Small intestine (tissue), 7 donors: ENCODE data around the gene SPTSSA. TPM values are rescaled to one million over a fixed set of nuclear protein-coding genes. Genes with fewer than 3 reads are reported as not detected.
A peak's percentile ranks its signal among the peaks of the same experiment; 100 is the strongest.

Experiments
- DNase-seq, 2 donors: peaks; one replicate each; pipeline versions ENCODE4 v3.0.0 to v3.0.0-alpha.2; 2013
- FAIRE-seq: peaks from 2 replicates; lab custom pipeline; 2012; peaks lifted over from hg19 to GRCh38; lab: Jason Lieb, UNC
- H3K27ac ChIP-seq, 3 donors: one replicate each; pipeline ENCODE4 v1.5.1; 2013; ENCODE audit warnings: low read length in 2 of 3, mild to moderate bottlenecking in 2 of 3, control low read depth in 1 of 3, inconsistent platforms in 1 of 3, low read depth in 1 of 3, moderate library complexity in 1 of 3
- H3K27me3 ChIP-seq, 3 donors: one replicate each; pipeline ENCODE4 v1.6.1; 2013; ENCODE audit warnings: low read length in 3 of 3, inconsistent platforms in 1 of 3; ENCODE audit not compliant: control insufficient read depth in 3 of 3, insufficient read depth in 3 of 3
- H3K36me3 ChIP-seq, 3 donors: one replicate each; pipeline ENCODE4 v1.6.1; 2013; ENCODE audit warnings: low read length in 3 of 3, inconsistent platforms in 1 of 3, low read depth in 1 of 3, mild to moderate bottlenecking in 1 of 3, moderate library complexity in 1 of 3; ENCODE audit not compliant: control insufficient read depth in 3 of 3, insufficient read depth in 2 of 3
- H3K4me1 ChIP-seq, 3 donors: one replicate each; pipeline ENCODE4 v1.6.1; 2013; ENCODE audit warnings: low read length in 2 of 3, inconsistent platforms in 1 of 3, low read depth in 1 of 3, mild to moderate bottlenecking in 1 of 3, moderate library complexity in 1 of 3; ENCODE audit not compliant: control insufficient read depth in 3 of 3, insufficient read depth in 2 of 3
- H3K4me3 ChIP-seq, 3 donors: one replicate each; pipeline ENCODE4 v1.5.1; 2013; ENCODE audit warnings: low read length in 3 of 3, control low read depth in 1 of 3, inconsistent platforms in 1 of 3, low read depth in 1 of 3, mild to moderate bottlenecking in 1 of 3, moderate library complexity in 1 of 3
- H3K9me3 ChIP-seq, 2 donors: one replicate each; pipeline ENCODE4 v1.6.1; 2013; ENCODE audit warnings: low read depth in 1 of 2, low read length in 1 of 2; ENCODE audit not compliant: control insufficient read depth in 2 of 2, insufficient read depth in 1 of 2
- WGBS, 3 donors: extraction: QIAGEN DNeasy Blood & Tissue Kit; methylation state at CpG; one replicate each; pipeline ENCODE4 v1.1.7; 2013; 5-methylcytosine and 5-hydroxymethylcytosine counted together
- polyA plus RNA-seq, 4 donors: library from polyadenylated mRNA; stranded (reverse) in 3 of 4; unstranded in 1 of 4; fragments of 200-250 nt in 3 of 4; fragments of 120-200 nt in 1 of 4; gene quantifications; one replicate each; pipeline versions ENCODE4 v1.2.1 to v1.2.3, GENCODE V29; 2013
- donor health status: healthy with polysubstance abuse.
- donor health status: control.
- donor health status: control.
- donor health status: Bipolar disorder and iron deficiency.
- donor health status: healthy.

SPTSSA gene
- polyA plus RNA-seq, 4 donors: 30.5 to 40.8 (median 36.7) TPM

DNA sequence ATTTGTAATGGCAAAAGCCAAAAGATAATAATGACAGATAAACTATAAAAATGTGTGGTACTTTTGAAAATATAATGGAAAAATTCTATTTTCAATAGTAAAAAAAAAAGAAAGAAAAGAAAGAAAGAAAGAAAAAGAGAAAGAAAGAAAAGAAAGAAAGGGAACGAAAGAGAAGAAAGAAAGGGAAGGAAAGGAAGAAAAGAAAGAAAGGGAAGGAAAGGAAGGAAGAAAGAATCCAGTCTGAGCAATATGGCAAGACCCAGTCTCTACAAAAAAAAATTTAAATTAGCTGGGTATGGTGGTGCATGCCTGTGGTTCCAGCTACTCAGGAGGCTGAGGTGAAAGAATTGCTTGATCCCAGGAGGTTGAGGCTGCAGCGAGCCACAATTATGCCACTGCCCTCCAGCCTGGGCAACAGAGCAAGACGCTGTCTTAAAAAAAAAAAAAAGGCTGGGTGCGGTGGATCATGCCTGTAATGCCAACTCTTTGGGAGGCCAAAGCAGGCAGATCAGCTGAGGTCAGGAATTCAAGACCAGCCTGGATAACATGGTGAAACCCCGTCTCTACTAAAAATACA lies 39.1 kb upstream of the SPTSSA start:
- no peak overlapping the region for H3K27ac ChIP-seq
- DNase-seq (no peak), FAIRE-seq (no peak)
- no peaks in the 10 kb centered on the region for H3K27me3 ChIP-seq
- H3K9me3 ChIP-seq: no peaks in the 10 kb centered on the region
- no peak overlapping the region for H3K4me3 ChIP-seq
- no peaks in the 10 kb centered on the region for H3K36me3 ChIP-seq
- peaks cover 2 to 18% (median 4%) of the 10 kb centered on the region in 3 donors for H3K4me1 ChIP-seq
- 93 to 96% (median 93%) methylated on average over 4 to 5 of the region's 5 CpGs for WGBS, 3 donors

DNA sequence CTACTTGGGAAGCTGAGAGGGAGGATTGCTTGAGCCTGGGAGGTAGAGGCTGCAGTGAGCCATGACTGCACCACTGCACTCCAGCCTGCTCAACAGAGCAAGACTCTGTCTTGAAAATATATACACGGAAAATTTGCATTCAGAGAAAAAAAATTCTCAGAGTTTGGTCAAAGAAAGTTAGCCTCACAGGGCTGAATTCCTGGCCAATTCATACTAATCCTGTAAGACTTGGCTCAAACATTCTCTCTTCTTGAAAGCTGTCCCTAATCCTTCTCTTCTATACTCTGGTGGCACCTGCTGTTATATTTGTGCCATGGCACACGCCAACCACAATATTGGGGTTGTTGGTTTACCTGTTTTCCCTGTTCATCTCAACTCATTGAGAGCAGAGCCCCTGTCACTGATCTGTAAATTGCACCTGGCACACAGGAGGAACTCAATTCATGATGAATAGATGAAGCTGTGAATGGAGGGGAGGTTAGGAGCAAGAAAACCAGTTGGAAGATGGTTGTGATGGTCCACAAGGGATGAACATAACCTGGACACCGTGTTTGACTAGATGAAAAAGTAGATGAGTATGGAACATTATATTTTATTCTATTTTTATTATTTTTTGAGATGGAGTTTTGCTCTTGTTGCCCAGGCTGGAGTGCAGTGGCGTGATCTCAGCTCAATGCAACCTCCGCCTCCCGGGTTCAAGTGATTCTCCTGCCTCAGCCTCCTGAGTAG lies 36.8 kb upstream of the SPTSSA start:
- Histone ChIP-seq H3K27ac (peak overlapping the region in 1 of 3 donors; percentile 32), H3K4me3 (no peak overlapping the region), H3K4me1 (peaks cover 2 to 8% (median 6%) of the 10 kb centered on the region in 3 donors), H3K36me3 (no peaks in the 10 kb centered on the region), H3K27me3 (no peaks in the 10 kb centered on the region), H3K9me3 (no peaks in the 10 kb centered on the region)
- no peak for FAIRE-seq
- DNase-seq: peak; percentile 39 to 75
- 71 to 86% (median 77%) methylated on average over 6 of the region's 6 CpGs for WGBS, 3 donors

DNA sequence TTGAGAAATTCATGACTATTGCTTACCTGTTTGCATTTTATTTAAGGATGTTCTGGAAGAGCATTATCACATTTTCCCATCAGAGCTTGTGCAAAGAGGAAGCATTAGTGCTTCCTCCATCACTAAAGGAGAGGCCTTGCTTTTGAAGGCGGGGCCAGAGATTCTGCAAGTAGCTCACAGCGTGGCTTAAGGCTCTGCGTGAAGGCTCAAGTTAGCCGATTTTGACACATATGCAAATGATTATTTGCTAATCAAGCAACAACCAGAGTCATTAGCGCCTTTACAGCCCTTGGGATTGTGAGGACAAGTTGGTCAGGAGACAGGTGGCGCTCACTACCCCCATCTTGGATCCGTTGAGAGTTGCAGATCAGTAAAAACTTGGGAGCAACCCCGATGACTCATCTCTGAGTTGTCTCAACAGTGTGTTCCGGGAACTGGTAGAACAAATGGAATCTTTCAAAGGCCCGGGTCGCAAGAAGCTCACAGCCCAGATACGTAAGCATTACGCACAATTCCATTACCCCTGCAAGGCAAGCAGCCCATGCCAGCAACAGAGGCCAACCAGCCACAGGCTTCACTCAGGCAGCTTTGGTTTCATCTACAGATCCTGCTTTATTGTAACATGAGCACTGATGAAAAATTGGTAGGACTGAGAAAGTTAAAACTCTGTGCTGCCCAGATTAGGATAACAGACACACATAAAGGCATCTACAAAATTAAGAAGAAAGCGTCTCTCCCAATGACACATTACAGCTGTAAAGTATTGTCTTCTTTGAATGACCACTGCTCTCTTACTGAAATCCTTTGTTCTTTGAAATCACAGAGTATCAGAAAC lies 34.9 kb upstream of the SPTSSA start:
- Histone ChIP-seq H3K27me3 (no peaks in the 10 kb centered on the region), H3K9me3 (no peaks in the 10 kb centered on the region), H3K36me3 (no peaks in the 10 kb centered on the region), H3K4me3 (no peak overlapping the region), H3K4me1 (peaks cover 2 to 8% (median 6%) of the 10 kb centered on the region in 3 donors), H3K27ac (peak overlapping the region; percentile 25 to 92 (median 67))
- 25 to 36% (median 34%) methylated on average over 14 of the region's 14 CpGs for WGBS, 3 donors
- FAIRE-seq (no peak), DNase-seq (peak; percentile 84 to 89)

DNA sequence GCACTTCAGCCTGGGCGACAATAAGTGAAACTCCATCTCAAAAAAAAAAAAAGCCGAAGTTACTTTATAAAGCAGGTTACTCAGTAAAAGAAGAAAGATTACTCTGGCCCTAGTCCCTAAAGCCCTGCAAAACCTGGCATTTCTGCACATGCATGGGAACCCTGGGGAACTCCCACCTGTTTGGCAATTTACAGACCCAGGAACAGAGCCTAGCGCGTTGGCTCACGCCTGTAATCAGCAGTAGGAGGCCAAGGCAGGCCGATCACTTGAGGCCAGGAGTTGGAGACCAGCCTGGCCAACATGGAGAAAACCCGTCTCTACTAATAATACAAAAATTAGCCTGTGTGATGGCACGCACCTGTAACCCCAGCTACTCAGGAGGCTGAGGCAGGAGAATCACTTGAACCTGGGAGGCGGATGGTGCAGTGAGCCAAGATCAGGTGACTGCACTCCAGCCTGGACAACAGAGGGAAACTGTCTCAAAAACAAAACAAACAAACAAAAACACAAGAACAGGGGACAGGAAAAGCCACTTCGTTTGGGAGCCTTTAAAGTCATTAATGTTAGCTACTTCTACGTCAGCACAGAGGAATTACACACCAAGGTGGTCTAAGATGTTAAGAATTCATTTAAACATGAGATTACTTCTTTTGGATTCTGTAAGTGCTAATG lies 34.1 kb upstream of the SPTSSA start:
- no peaks in the 10 kb centered on the region for H3K27me3 ChIP-seq
- no peaks in the 10 kb centered on the region for H3K36me3 ChIP-seq
- FAIRE-seq (no peak), DNase-seq (no peak)
- H3K4me3 ChIP-seq: no peak overlapping the region
- peak overlapping the region in 2 of 3 donors; percentile 67 for H3K27ac ChIP-seq
- H3K9me3 ChIP-seq: no peaks in the 10 kb centered on the region
- peaks cover 2 to 8% (median 6%) of the 10 kb centered on the region in 3 donors for H3K4me1 ChIP-seq
- 80 to 89% (median 88%) methylated on average over 11 of the region's 11 CpGs for WGBS, 3 donors

DNA sequence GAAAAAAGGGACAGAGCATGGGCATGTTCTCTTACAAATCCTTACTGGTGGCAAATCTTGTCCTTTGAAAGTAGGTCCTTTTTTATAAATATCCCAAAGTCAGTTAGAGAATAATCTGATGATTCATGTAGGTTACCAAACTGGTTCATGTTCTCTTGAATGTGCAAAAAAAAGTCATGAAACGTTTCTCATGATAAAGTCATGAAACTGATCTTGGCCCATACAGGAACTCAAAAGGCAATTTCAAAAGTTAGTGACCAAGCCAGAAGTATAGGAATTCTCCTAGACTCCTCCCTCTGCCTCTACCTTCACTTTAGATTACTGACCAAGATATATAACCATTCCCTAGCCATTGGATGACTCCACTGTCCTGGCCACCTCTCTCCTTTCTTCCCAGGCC lies 27.3 kb upstream of the SPTSSA start:
- H3K4me1 ChIP-seq: no peaks in the 10 kb centered on the region
- H3K4me3 ChIP-seq: no peak overlapping the region
- no peaks in the 10 kb centered on the region for H3K36me3 ChIP-seq
- FAIRE-seq (no peak), DNase-seq (no peak)
- H3K27ac ChIP-seq: no peak overlapping the region
- no peaks in the 10 kb centered on the region for H3K9me3 ChIP-seq
- 18 to 36% (median 20%) methylated on average over 1 of the region's 1 CpG for WGBS, 3 donors
- no peaks in the 10 kb centered on the region for H3K27me3 ChIP-seq

DNA sequence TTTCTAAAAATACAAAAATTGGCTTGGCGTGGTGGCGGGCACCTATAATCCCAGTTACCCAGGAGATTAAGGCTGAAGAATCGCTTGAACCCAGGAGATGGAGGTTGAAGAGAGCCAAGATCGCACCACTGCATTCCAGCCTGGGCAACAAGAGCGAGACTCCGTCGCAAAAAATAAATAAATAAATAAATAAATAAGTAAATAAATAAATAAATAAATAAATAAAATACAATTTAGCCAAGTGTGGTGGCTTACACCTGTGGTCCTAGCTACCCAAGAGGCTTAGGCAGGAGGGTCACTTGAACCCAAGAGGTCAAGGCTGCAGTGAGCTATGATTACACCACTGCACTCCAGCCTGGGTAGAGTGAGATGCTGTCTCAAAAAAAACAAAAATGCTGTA lies 26.5 kb upstream of the SPTSSA start:
- FAIRE-seq (no peak), DNase-seq (no peak)
- Histone ChIP-seq H3K9me3 (no peaks in the 10 kb centered on the region), H3K27me3 (no peaks in the 10 kb centered on the region), H3K36me3 (no peaks in the 10 kb centered on the region), H3K27ac (no peak overlapping the region), H3K4me3 (no peak overlapping the region), H3K4me1 (no peaks in the 10 kb centered on the region)
- WGBS, 3 donors: 95 to 99% (median 98%) methylated on average over 7 of the region's 7 CpGs

DNA sequence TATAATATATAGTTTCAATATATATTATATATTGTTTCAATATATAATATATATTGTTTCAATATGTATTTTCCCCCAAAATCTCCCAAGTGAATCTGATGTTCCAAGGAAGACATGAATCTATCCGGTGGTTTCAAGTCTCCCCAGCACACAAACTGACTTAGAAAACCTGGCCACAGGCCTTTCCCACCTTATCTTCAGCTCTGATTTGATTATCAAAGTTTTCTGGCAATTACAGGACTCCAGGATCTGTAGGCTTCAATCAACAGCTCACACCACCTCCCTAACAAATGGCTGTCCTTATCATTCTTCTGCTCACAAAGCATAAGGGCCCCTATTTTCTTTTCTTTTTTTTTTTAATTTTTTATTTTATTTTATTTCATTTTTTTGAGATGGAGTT lies 22.7 kb upstream of the SPTSSA start:
- Histone ChIP-seq H3K27me3 (no peaks in the 10 kb centered on the region), H3K4me1 (no peaks in the 10 kb centered on the region), H3K36me3 (no peaks in the 10 kb centered on the region), H3K4me3 (no peak overlapping the region), H3K27ac (no peak overlapping the region), H3K9me3 (no peaks in the 10 kb centered on the region)
- no peak for DNase-seq
- WGBS, 3 donors: 31 to 70% (median 38%) methylated on average over 1 of the region's 1 CpG
- FAIRE-seq: no peak

DNA sequence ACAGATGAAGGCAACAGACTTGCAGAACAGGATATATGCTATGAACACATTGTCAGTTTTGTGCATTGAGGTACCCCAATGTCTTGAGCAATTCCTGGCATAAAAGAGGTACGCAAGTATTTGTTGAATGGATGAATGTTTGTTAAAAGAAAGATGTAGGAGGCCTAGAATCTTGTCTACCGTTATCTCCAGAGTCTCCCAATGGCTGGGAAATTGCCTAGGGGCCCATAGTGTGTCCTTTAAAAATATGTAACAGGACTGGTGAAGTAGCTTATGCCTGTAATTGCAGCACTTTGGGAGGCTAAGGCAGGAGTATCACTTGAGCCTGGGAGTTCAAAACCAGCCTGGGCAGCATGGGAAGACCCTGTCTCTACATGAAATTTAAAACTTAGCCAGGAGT lies 20.4 kb upstream of the SPTSSA start:
- Histone ChIP-seq H3K4me1 (no peaks in the 10 kb centered on the region), H3K4me3 (no peak overlapping the region), H3K9me3 (no peaks in the 10 kb centered on the region), H3K36me3 (no peaks in the 10 kb centered on the region), H3K27ac (no peak overlapping the region), H3K27me3 (no peaks in the 10 kb centered on the region)
- FAIRE-seq (no peak), DNase-seq (no peak)
- WGBS, 3 donors: 87 to 97% (median 91%) methylated on average over 2 of the region's 2 CpGs
